ES-I3 (cell line): ENCODE results near the gene HINT3.
"Not testable (repeated sequence)": the region's sequence is repeated elsewhere in the genome, so short reads cannot be mapped to it uniquely, and the experiment has no call there.

Source experiments
- H3K36me3 ChIP-seq: 2 replicates; pipeline ENCODE4 v1.6.1; 2013; ENCODE audit warnings: mild to moderate bottlenecking, low read length, control low read depth, moderate library complexity; ENCODE audit not compliant: insufficient read depth
- H3K4me1 ChIP-seq: 2 replicates; pipeline ENCODE4 v1.6.1; 2013; ENCODE audit warnings: mild to moderate bottlenecking, control low read depth, low read length; ENCODE audit not compliant: insufficient read depth
- H3K9ac ChIP-seq: 2 replicates; pipeline ENCODE4 v1.6.1; 2013; ENCODE audit warnings: low read depth, mild to moderate bottlenecking, low read length, moderate library complexity
- H3K9me3 ChIP-seq: 2 replicates; pipeline ENCODE4 v1.6.1; 2013; ENCODE audit warnings: mild to moderate bottlenecking, low read length, moderate library complexity; ENCODE audit not compliant: control insufficient read depth, insufficient read depth

Gene HINT3

GRCh38 chr6:125962900-125963497 lies 6.4 kb downstream of the HINT3 start:
- Histone ChIP-seq H3K9me3 (no peaks in the 10 kb centered on the region), H3K4me1 (no peaks in the 10 kb centered on the region), H3K36me3 (no peaks in the 10 kb centered on the region), H3K9ac (no peak overlapping the region)

DNA sequence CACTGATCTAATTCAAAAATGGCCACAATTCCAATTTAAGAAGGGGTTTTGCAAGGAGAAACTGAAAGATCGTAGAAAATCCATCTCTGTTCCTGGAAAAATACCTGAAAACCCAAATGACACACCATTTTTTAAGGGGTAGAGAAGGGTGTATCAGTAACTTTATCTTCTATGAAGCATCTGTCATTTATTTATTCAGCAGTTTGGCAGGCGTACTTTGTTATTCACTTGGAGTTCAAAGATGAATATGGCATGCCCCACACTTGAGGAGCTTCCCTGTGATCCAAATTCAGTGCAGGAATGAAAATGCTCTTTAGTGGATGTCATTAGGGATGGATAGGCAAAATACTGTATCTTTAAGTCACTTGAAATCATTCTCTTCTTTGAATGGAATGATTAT lies 7.2 kb downstream of the HINT3 start:
- H3K9ac ChIP-seq = no peak overlapping the region
- no peaks in the 10 kb centered on the region for H3K36me3 ChIP-seq
- no peaks in the 10 kb centered on the region for H3K4me1 ChIP-seq
- H3K9me3 ChIP-seq = no peaks in the 10 kb centered on the region

DNA sequence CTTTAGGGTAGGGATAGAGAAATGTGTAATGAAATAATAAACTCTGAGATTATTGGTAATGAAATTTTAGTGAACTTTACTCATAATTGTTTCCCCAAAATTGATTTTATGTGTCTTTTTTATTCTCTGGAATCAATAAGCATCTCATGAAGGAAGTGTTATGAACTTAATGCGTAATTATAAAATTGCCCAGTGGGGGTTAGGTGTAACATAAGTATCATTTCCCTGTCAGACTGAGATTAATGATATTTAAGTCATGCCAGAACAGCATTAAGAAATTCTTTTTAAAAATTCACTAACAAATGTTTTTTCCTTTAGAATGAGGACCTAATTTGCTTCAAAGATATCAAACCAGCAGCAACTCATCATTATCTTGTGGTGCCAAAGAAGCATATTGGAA lies 10.0 kb downstream of the HINT3 start:
- no peak overlapping the region for H3K9ac ChIP-seq
- H3K36me3 ChIP-seq = no peaks in the 10 kb centered on the region
- no peaks in the 10 kb centered on the region for H3K4me1 ChIP-seq
- H3K9me3 ChIP-seq = no peaks in the 10 kb centered on the region

DNA sequence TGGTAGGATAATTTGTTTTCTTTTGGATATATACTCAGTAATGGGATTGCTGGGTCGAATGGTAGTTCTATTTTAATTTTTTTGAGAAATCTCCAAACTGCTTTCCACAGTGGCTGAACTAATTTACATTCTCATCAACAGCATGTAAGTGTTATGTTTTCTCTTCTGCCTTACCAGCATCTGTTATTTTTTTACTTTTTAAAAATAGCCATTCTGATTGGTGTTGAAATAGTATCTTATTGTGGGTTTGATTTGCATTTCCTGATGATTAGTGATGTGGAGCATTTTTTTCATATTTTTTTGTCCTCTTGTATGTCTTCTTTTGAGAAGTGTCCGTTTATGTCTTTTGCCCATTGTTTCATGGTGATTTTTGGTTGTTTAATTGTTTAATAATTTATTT lies 11.9 kb downstream of the HINT3 start:
- H3K9me3 ChIP-seq = no peaks in the 10 kb centered on the region
- H3K36me3 ChIP-seq = no peaks in the 10 kb centered on the region
- H3K9ac ChIP-seq = no peak overlapping the region
- no peaks in the 10 kb centered on the region for H3K4me1 ChIP-seq

DNA sequence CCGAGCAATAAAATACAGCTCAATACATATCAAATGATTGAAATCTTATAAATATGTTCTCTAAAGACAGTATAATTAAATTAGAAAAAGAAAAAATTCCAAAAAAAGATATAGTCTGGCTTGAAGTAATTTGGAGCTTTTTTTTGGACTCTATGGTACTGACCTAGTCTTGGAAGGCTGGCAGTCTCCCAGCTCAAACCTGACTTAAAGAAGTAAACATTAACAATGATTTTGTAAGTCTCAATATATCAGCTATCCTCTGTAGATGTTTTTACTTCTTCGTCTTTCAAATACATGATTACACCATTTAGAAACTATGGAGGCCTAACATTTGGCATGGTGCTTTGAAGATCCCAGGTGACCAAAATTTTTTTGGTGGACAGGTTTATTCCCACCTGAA lies 14.2 kb downstream of the HINT3 start:
- H3K9ac ChIP-seq = no peak overlapping the region
- no peaks in the 10 kb centered on the region for H3K4me1 ChIP-seq
- H3K36me3 ChIP-seq = no peaks in the 10 kb centered on the region
- no peaks in the 10 kb centered on the region for H3K9me3 ChIP-seq

- not testable (repeated sequence) for H3K9me3 ChIP-seq, H3K4me1 ChIP-seq, H3K9ac ChIP-seq, H3K36me3 ChIP-seq
These were observed 15.9 kb downstream of the HINT3 start for GRCh38 chr6:125972478-125972877.

DNA sequence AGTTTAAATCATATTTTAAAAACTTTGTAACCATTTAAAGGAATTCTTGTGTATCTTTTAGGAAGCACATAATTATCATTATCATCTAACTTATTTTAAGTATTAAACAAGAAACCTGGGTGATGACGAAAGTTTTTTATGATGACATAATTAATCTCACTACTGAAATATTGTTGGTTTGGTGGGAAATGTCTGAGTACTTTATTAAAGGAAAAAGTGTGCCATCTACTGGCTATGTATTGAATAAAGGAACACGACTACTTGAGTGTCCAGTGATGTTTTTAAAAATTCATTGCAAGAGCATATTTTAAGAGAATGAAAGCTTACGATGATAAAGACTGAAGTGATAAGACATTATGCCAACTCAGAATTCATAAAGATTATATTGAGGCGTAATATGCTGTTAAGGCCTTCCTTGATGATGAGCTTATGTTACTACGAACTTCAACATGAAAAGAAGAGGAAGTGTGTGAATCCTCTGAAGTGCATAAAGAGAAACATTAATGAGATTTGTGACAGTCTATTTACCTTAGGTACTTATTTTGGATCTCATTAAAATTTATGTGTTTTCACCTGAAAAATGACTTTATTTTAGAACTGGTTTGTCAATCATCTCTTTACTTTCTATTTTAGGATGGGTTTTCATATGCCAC lies 17.8 kb downstream of the HINT3 start:
- Histone ChIP-seq H3K4me1 (no peaks in the 10 kb centered on the region), H3K36me3 (no peaks in the 10 kb centered on the region), H3K9me3 (no peaks in the 10 kb centered on the region), H3K9ac (no peak overlapping the region)

- Histone ChIP-seq H3K4me1 (peaks cover 10% of the 10 kb centered on the region; the same call in 1 of the 2 replicates), H3K36me3 (no peaks in the 10 kb centered on the region), H3K9me3 (no peaks in the 10 kb centered on the region), H3K9ac (no peak overlapping the region)
These were observed 22.5 kb downstream of the HINT3 start for GRCh38 chr6:125979101-125979500.

- Histone ChIP-seq H3K4me1 (peaks cover 11% of the 10 kb centered on the region; the same call in 1 of the 2 replicates), H3K9ac (no peak overlapping the region), H3K9me3 (no peaks in the 10 kb centered on the region), H3K36me3 (no peaks in the 10 kb centered on the region)
These were observed 25.1 kb downstream of the HINT3 start for GRCh38 chr6:125981571-125982185.

DNA sequence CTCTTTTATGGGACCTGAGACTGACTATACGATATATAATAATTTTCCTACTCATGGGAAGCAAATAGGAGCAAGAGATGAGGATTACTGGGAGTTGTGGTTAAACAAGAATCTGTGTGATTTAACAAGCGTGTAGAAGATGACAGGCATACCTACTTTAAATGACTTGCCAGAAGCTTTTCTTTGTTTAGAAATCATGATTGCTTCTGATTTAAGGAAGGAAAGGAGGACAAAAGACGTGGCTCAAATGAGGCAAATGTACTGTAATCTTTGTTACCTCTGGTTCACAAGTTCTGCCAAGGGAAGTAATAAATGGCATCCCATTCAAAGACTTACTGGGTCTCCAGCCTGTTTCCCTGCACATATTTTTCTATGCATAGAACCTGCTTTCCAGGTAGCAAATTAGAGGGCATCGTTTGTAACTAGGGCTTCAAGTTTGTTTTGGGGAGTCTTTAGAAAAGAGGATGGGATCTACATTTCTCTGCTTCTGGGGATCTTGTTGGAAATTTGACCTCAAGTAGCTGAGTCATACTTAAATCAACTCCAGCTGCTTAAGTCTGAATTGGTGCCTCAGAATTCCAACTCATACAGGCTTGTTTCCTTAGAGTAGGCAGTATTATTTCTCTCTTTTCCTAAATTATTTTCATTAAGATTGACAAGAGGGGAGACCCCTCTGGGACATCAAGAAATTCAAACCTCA lies 26.8 kb downstream of the HINT3 start:
- H3K4me1 ChIP-seq = peaks cover 21% of the 10 kb centered on the region
- H3K9me3 ChIP-seq = no peaks in the 10 kb centered on the region
- no peak overlapping the region for H3K9ac ChIP-seq
- no peaks in the 10 kb centered on the region for H3K36me3 ChIP-seq

DNA sequence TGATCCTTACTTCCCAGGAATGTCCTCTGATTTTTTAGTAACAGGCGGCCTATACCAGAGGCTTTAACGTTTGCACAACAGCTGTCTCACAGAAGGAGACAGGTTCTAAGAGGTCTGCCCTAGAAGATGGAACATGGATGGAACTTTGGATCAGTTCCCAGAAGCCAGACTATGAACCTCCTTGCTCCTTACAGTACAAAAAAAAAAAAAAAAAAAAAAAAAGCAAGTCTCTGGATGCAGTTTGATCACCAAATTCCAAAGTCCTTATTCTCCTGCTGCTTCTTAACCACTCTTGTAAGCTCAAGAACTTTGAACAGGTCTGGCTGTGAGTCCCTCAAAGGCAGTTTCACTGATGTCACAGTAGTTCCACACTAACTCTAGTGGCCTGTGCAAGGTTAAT lies 27.7 kb downstream of the HINT3 start:
- no peak overlapping the region for H3K9ac ChIP-seq

GRCh38 chr6:125985522-125985921 lies 29.0 kb downstream of the HINT3 start:
- no peaks in the 10 kb centered on the region for H3K9me3 ChIP-seq
- peaks cover 26% of the 10 kb centered on the region for H3K4me1 ChIP-seq
- H3K9ac ChIP-seq = peak overlapping the region; percentile 84
- no peaks in the 10 kb centered on the region for H3K36me3 ChIP-seq

More for the DNA sequence above, 27.7 kb downstream of the HINT3 start:
- Histone ChIP-seq H3K9me3 (no peaks in the 10 kb centered on the region), H3K4me1 (peaks cover 26% of the 10 kb centered on the region), H3K36me3 (no peaks in the 10 kb centered on the region)

- Histone ChIP-seq H3K9ac (peak overlapping the region; percentile 84), H3K4me1 (peaks cover 26% of the 10 kb centered on the region), H3K9me3 (no peaks in the 10 kb centered on the region), H3K36me3 (no peaks in the 10 kb centered on the region)
These were observed 29.4 kb downstream of the HINT3 start for GRCh38 chr6:125985979-125986300.

- Histone ChIP-seq H3K9ac (peak within 1 kb of the TSS; percentile 84), H3K36me3 (no peaks in the 10 kb centered on the region), H3K9me3 (no peaks in the 10 kb centered on the region), H3K4me1 (peaks cover 26% of the 10 kb centered on the region)
These were observed 29.9 kb downstream of the HINT3 start, which contains the start of gene TRMT11 for GRCh38 chr6:125986301-125987025. TSS of gene TRMT11 (plus strand) at chr6:125986540. CDS start at chr6:125986551, 11 bp downstream.
